GM12878 (cell line): Measurements from ENCODE around the gene ZNF132. TPM values are rescaled to one million over a fixed set of nuclear protein-coding genes. Genes with fewer than 3 reads are reported as not detected.
A peak's percentile ranks its signal among the peaks of the same experiment; 100 is the strongest.

Experiments used
- CHD2 ChIP-seq: IDR thresholded peaks from 2 replicates; pipeline ENCODE4 v1.6.1; 2011; ENCODE audit warnings: low read depth, low read length, improper control_type of control experiment, borderline replicate concordance
- EED ChIP-seq: sonication (generic); IDR thresholded peaks from 2 replicates; pipeline ENCODE4 v1.6.1; 2016; ENCODE audit warnings: antibody characterized with exemption, low read depth
- FOXK2 ChIP-seq: fragments of 450-650 bp; IDR thresholded peaks from 2 replicates; pipeline ENCODE4 v1.6.1; 2017; ENCODE audit warnings: mild to moderate bottlenecking, moderate library complexity
- GATAD2B ChIP-seq: fragments of 450-650 bp; conservative IDR thresholded peaks from 2 replicates; pipeline ENCODE4 v1.6.1; 2017; ENCODE audit warnings: low read depth, mild to moderate bottlenecking, moderate library complexity
- HDAC2 ChIP-seq: fragments of 200-600 bp; sonication (generic); IDR thresholded peaks from 2 replicates; pipeline ENCODE4 v1.6.1; 2017
- HDAC6 ChIP-seq: fragments of 200-600 bp; sonication (generic); IDR thresholded peaks from one replicate; pipeline ENCODE4 v1.8.0; 2017; ENCODE audit warnings: antibody characterized with exemption; ENCODE audit not compliant: unreplicated experiment
- MEF2A ChIP-seq: IDR thresholded peaks from 2 replicates; pipeline ENCODE4 v1.6.1; 2011; ENCODE audit warnings: low read depth, mild to moderate bottlenecking, low read length, moderate library complexity; ENCODE audit not compliant: insufficient read depth
- MYC ChIP-seq: IDR thresholded peaks from 2 replicates; pipeline ENCODE4 v1.6.1; 2011; ENCODE audit warnings: mild to moderate bottlenecking, low read length, moderate library complexity, inconsistent platforms; ENCODE audit not compliant: insufficient read depth, insufficient replicate concordance, insufficient read length, severe bottlenecking
- NFIC ChIP-seq: IDR thresholded peaks from 2 replicates; pipeline ENCODE4 v1.6.1; 2012; ENCODE audit warnings: low read depth, mild to moderate bottlenecking, inconsistent platforms, low read length, moderate library complexity
- SRF ChIP-seq, 2 experiments: IDR thresholded peaks; 2 replicates each; pipeline ENCODE4 v1.6.1; 2011; ENCODE audit warnings: low read depth in 2 of 2, low read length in 2 of 2, mild to moderate bottlenecking in 1 of 2, moderate library complexity in 1 of 2
- TARDBP ChIP-seq: IDR thresholded peaks from 2 replicates; pipeline ENCODE4 v1.6.1; 2016; ENCODE audit warnings: borderline replicate concordance
- ZNF207 ChIP-seq: fragments of 450-650 bp; IDR thresholded peaks from 2 replicates; pipeline ENCODE4 v1.6.1; 2014; ENCODE audit warnings: antibody characterized with exemption, mild to moderate bottlenecking, borderline replicate concordance
- polyA plus RNA-seq, 11 experiments: library from polyadenylated mRNA; depleted of rRNA in 4 of 11; unstranded in 6 of 11; stranded (reverse) in 5 of 11; fragments of >200 nt; fragmentation: Nextera tagmentation in 4 of 11; fragmentation: Illumina TruSeq in 1 of 11; extraction: Ambion mirVana in 4 of 11; extraction: Trizol in 1 of 11; gene quantifications; 1 replicate in 1 of 11; 2 replicates in 10 of 11; pipeline versions ENCODE4 v1.2.1 to v1.2.3, GENCODE V29; 2011 to 2016; ENCODE audit warnings: inconsistent platforms in 2 of 11, missing spikeins in 2 of 11, low read depth in 1 of 11
- total RNA-seq, 4 experiments: library from RNA; depleted of rRNA in 3 of 4; stranded (reverse); fragments of >200 nt in 3 of 4; fragmentation: Illumina TruSeq in 1 of 4; extraction: Trizol in 1 of 4; gene quantifications; 2 replicates each; pipeline versions ENCODE4 v1.2.1 to v1.2.3, GENCODE V29; 2013 to 2021
- TF ChIP-seq, protein P1 (sequence below): fragments of 450-650 bp; IDR thresholded peaks from 2 replicates; pipeline ENCODE4 v1.6.1; 2017; ENCODE audit warnings: mild to moderate bottlenecking, moderate library complexity
- TF ChIP-seq, protein P2 (sequence below): IDR thresholded peaks from 2 replicates; pipeline ENCODE4 v1.6.1; 2011; ENCODE audit warnings: borderline replicate concordance, low read depth, mild to moderate bottlenecking, moderate library complexity, mixed read lengths, low read length; ENCODE audit not compliant: insufficient read depth; ENCODE audit errors: extremely low read length
- TF ChIP-seq, protein P3 (sequence below): fragments of 150-350 bp; IDR thresholded peaks from 2 replicates; pipeline ENCODE4 v1.6.1; 2014; ENCODE audit warnings: mild to moderate bottlenecking, low read depth, low read length
- TF ChIP-seq, protein P4 (sequence below): IDR thresholded peaks from 2 replicates; pipeline ENCODE4 v1.6.1; 2012; ENCODE audit warnings: low read depth, low read length, improper control_type of control experiment
- TF ChIP-seq, protein P5 (sequence below): fragments of 450-650 bp; IDR thresholded peaks from 2 replicates; pipeline ENCODE4 v1.6.1; 2018; ENCODE audit warnings: borderline replicate concordance, mild to moderate bottlenecking; ENCODE audit not compliant: partially characterized antibody

Gene ZNF132
- total and polyA plus RNA-seq, 10 of the 15 experiments (the other 5 are each of a cell fraction or from before 2014, with no cell fraction given): 0.56 to 4.0 (median 2.3) TPM

DNA sequence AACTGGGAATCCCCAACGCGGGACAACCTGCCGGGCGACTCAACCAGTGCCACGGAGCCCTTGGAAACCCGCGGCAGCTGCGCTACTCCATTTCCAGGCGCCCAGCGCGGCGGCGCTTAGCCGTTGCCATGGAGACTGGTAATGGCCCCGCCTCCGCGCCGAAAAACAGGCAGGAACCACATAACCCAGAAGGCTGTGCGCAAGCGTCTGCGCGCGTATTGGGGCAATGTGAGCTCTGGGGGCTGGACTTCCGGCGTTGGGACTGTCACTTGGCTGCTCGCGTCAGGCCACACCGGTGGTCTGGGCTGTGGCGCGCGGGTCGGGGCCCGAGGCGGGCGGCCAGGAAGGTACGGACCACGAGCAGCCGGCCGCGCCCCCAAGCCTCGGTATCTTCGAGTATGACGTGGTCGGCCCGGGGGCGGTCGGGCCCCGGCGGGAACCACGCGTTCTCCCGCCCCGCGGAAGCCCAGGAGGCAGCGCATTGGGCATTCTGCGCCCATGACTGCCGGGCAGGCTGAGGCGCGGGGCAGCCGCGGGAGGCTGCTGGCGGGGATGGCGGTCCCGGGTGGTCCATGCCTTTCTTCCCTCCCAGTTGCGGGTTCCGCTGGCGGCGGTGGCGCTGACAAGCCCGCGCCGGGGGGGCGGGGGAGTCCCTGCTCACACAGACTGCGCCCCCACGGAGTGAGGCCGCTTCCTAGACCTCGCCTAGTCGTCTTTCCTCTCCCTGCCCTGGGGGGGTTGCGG lies 11.6 kb upstream of the ZNF132 start, which contains the start of gene ZNF324B (continued):
- TF ChIP-seq, protein P1, sequence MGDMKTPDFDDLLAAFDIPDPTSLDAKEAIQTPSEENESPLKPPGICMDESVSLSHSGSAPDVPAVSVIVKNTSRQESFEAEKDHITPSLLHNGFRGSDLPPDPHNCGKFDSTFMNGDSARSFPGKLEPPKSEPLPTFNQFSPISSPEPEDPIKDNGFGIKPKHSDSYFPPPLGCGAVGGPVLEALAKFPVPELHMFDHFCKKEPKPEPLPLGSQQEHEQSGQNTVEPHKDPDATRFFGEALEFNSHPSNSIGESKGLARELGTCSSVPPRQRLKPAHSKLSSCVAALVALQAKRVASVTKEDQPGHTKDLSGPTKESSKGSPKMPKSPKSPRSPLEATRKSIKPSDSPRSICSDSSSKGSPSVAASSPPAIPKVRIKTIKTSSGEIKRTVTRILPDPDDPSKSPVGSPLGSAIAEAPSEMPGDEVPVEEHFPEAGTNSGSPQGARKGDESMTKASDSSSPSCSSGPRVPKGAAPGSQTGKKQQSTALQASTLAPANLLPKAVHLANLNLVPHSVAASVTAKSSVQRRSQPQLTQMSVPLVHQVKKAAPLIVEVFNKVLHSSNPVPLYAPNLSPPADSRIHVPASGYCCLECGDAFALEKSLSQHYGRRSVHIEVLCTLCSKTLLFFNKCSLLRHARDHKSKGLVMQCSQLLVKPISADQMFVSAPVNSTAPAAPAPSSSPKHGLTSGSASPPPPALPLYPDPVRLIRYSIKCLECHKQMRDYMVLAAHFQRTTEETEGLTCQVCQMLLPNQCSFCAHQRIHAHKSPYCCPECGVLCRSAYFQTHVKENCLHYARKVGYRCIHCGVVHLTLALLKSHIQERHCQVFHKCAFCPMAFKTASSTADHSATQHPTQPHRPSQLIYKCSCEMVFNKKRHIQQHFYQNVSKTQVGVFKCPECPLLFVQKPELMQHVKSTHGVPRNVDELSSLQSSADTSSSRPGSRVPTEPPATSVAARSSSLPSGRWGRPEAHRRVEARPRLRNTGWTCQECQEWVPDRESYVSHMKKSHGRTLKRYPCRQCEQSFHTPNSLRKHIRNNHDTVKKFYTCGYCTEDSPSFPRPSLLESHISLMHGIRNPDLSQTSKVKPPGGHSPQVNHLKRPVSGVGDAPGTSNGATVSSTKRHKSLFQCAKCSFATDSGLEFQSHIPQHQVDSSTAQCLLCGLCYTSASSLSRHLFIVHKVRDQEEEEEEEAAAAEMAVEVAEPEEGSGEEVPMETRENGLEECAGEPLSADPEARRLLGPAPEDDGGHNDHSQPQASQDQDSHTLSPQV: no peak
- peak in 1 of 2 experiments; percentile 51; a peak in 1 of 4 replicates for TF ChIP-seq SRF (IDR thresholded peaks at IDR 0.05; ENCODE audit: low read depth in 2 of 2, low read length in 2 of 2)
- no peak for TF ChIP-seq HDAC6
- peak; percentile 54; the same call in 1 of the 2 replicates for TF ChIP-seq ZNF207
- no peak for TF ChIP-seq EED
- TF ChIP-seq, protein P2, sequence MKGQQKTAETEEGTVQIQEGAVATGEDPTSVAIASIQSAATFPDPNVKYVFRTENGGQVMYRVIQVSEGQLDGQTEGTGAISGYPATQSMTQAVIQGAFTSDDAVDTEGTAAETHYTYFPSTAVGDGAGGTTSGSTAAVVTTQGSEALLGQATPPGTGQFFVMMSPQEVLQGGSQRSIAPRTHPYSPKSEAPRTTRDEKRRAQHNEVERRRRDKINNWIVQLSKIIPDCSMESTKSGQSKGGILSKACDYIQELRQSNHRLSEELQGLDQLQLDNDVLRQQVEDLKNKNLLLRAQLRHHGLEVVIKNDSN: peak; percentile 16
- TF ChIP-seq, protein P3, sequence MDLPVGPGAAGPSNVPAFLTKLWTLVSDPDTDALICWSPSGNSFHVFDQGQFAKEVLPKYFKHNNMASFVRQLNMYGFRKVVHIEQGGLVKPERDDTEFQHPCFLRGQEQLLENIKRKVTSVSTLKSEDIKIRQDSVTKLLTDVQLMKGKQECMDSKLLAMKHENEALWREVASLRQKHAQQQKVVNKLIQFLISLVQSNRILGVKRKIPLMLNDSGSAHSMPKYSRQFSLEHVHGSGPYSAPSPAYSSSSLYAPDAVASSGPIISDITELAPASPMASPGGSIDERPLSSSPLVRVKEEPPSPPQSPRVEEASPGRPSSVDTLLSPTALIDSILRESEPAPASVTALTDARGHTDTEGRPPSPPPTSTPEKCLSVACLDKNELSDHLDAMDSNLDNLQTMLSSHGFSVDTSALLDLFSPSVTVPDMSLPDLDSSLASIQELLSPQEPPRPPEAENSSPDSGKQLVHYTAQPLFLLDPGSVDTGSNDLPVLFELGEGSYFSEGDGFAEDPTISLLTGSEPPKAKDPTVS: no peak
- TF ChIP-seq, protein P4, sequence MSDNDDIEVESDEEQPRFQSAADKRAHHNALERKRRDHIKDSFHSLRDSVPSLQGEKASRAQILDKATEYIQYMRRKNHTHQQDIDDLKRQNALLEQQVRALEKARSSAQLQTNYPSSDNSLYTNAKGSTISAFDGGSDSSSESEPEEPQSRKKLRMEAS: 0 out of 2 replicates have a peak, but pooled peaks have one; percentile 47
- TF ChIP-seq CHD2: peak; percentile 84
- 0 out of 2 replicates have a peak, but pooled peaks have one; percentile 62 for TF ChIP-seq TARDBP
- no peak for TF ChIP-seq FOXK2
- no peak for TF ChIP-seq MEF2A
- no peak for TF ChIP-seq HDAC2
- TF ChIP-seq MYC: no peak
- TF ChIP-seq, protein P5, sequence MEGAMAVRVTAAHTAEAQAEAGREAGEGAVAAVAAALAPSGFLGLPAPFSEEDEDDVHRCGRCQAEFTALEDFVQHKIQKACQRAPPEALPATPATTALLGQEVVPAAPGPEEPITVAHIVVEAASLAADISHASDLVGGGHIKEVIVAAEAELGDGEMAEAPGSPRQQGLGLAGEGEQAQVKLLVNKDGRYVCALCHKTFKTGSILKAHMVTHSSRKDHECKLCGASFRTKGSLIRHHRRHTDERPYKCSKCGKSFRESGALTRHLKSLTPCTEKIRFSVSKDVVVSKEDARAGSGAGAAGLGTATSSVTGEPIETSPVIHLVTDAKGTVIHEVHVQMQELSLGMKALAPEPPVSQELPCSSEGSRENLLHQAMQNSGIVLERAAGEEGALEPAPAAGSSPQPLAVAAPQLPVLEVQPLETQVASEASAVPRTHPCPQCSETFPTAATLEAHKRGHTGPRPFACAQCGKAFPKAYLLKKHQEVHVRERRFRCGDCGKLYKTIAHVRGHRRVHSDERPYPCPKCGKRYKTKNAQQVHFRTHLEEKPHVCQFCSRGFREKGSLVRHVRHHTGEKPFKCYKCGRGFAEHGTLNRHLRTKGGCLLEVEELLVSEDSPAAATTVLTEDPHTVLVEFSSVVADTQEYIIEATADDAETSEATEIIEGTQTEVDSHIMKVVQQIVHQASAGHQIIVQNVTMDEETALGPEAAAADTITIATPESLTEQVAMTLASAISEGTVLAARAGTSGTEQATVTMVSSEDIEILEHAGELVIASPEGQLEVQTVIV: peak; percentile 70
- TF ChIP-seq GATAD2B: no peak; the same call in 1 of the 2 replicates
- TF ChIP-seq NFIC: no peak
